Posterior vena cava (tissue), 2 donors: ENCODE data around the gene PAQR7. TPM values are rescaled to one million over a fixed set of nuclear protein-coding genes. Genes with fewer than 3 reads are reported as not detected.

Experiments used
- DNase-seq: peaks from one replicate; pipeline ENCODE4 v3.0.0-alpha.2; 2020; ENCODE audit warnings: low spot score
- intact Hi-C, 2 donors: fragments of 100-400 bp; cut with DNase I; formaldehyde crosslinking; loops; one replicate each; pipeline versions ENCODE4 v1.14.1 to v1.14.2; 2022 to 2023
- total RNA-seq, 2 donors: library from RNA; stranded (reverse); fragmentation: NEBNext Ultra II Directional; extraction: Animal tissue kit (Norgen Biotek cat#: 25700); gene quantifications; one replicate each; pipeline ENCODE4 v1.2.1, GENCODE V29; 2021
- donor health status: DM: yes; HTN: yes; CAD: no.
- donor health status: DM: yes; HTN: yes; CAD: no.

Gene PAQR7
- total RNA-seq, 2 donors from 2014 or later = 5.9 to 7.1 TPM

GRCh38 chr1:25880518-25880917 lies 5.0 kb upstream of the PAQR7 start:
- DNase-seq = peak; percentile 25
- intact Hi-C loops = loop anchor here in 1 of 2 donors (5.0 kb wide), 1 partner anchor 1798 kb away; no protein-coding TSS in a partner anchor

- peak; percentile 68 for DNase-seq
- intact Hi-C loops = loop anchor here in 1 of 2 donors (5.0 kb wide), 1 partner anchor 1797 kb away; no protein-coding TSS in a partner anchor
These were observed 4.2 kb upstream of the PAQR7 start for GRCh38 chr1:25879675-25880074.

- intact Hi-C loops = no loop called here
These were observed 3.2 kb upstream of the PAQR7 start for GRCh38 chr1:25878690-25879089.

DNA sequence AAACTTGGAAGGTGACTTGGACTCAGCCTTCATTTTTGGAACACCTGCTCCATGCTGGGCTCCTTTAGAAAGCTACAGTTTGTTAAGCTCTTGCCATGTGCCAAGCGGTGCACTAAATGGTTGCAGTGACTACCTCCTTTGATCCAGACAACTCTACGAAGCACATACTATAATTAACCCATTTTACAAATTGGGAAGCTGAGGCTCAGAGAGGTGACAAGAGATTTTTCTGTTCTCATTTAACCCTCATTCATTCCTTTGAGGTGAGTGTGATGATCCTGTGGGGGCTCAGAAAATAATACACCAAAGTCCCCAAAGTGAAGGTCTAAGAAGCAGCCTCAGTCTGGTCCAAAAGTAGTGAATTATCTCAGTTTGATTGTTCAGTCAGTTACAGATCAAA lies 1.6 kb upstream of the PAQR7 start:
- intact Hi-C loops = no loop called here
- DNase-seq = no peak

More at GRCh38 chr1:25878690-25879089, 3.2 kb upstream of the PAQR7 start:
- peak; percentile 11 for DNase-seq

DNA sequence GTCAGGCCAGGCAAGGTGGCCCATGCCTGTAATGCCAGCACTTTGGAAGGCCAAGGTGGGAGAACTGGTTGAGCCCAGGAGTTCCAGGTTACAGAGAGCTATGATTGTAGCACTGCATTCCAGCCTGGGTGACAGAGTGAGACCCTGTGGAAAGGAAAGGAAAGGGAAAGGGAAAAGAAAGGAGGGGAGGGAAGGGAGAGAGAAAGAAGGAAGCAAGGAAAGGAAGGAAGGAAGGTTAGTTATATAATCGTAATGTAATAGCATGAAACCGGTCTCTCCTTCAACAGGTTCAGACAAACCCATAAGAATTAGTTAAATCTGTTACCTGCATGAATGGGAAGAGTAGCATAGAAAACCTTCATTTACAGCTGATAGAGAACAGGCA lies 1.2 kb upstream of the PAQR7 start:
- intact Hi-C loops = no loop called here
- DNase-seq = no peak

GRCh38 chr1:25875856-25876692 lies 566 bp upstream of the PAQR7 start:
- DNase-seq = peak; percentile 89
- intact Hi-C loops = no loop called here

DNA sequence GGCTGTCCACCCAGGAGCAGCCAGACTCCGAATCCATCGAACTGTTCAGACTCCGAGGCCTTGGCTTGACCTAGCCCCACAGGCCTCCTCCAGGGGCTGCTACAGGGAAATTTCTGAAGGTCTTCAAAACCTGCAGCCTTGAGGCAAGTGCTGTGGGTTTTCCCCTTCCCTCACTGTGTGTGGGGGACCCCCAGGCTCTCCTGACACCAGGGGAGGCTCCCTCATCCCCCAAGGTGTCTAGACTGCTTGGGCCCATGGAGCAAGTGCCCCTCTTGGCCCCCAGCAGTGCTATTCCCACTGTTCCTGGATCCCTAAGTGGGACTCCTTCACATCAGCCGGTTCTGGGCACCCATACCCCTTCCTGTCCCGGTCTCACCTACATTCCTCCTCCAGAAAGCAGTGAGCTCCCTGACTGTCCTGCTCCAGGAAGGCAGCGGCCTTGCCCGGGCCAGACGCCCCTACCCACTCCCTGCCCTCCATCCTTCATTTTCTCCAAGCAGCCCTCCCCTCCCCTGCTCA lies 814 bp downstream of the PAQR7 start:
- intact Hi-C loops = no loop called here
- peak; percentile 66 for DNase-seq

DNA sequence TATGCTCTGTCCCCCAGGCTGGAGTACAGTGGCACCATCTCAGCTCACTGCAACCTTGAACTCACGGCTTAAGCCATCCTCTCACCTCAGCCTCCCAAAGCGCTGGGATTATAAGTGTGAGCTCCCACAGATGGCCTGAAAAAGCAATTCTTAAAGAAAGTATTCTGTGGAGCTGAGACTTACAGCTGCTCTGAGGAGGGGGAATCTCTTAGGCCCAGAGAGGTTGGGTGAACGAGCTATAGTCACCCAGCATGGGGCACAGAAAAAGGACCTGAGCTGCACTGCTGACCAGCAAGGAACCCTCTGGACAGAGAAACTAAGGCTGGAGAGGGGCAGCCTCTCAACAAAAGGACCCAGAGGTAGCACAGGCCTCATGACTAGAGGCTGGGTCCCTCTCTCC lies 1.3 kb downstream of the PAQR7 start:
- DNase-seq = no peak
- intact Hi-C loops = no loop called here

- intact Hi-C loops = no loop called here
These were observed 2.4 kb downstream of the PAQR7 start for GRCh38 chr1:25873120-25873519.

GRCh38 chr1:25872713-25873112 lies 2.8 kb downstream of the PAQR7 start:
- intact Hi-C loops = no loop called here
- no peak for DNase-seq

More at GRCh38 chr1:25873120-25873519, 2.4 kb downstream of the PAQR7 start:
- peak; percentile 37 for DNase-seq

DNA sequence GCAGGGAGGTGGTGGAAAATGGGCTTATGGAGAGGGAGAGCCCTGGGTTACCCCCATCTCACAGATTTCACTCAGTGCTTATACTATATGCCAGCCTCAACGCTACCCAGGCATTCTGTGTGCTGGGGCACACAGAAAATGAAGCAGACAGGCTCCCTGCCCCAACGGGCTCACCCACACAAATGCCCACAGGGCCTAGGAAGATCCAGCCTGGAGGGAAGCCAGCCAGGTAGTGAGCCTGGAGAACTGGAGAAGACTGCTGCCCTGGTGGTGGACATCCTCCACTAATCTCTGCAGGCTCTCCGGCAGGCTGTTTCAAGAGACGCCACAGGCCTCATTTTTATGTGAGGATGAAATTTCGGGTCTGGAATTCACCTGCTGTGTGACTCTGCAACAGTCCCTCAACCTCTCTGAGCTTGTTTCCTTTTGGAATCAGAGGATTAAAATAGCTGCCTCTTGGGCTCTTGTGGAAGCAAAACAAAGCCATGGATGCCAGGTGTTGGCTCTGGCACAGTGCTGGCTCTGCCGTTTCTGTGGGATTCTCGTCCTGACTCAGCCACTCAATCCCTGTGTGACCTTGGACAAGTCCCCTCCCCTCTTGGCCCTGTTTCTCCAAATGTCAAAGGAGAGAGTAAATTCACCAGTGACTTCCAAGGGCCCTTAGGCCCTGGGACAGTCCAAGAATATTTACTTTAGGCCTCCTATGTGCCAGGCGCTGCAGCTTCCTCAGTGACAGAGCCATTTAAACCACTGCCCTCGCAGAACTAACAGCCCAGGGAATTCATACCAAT lies 3.6 kb downstream of the PAQR7 start:
- intact Hi-C loops = no loop called here
- DNase-seq = no peak

GRCh38 chr1:25871086-25871703 lies 4.3 kb downstream of the PAQR7 start:
- intact Hi-C loops = no loop called here
- no peak for DNase-seq

GRCh38 chr1:25870614-25871013 lies 4.9 kb downstream of the PAQR7 start:
- DNase-seq = no peak
- intact Hi-C loops = no loop called here

DNA sequence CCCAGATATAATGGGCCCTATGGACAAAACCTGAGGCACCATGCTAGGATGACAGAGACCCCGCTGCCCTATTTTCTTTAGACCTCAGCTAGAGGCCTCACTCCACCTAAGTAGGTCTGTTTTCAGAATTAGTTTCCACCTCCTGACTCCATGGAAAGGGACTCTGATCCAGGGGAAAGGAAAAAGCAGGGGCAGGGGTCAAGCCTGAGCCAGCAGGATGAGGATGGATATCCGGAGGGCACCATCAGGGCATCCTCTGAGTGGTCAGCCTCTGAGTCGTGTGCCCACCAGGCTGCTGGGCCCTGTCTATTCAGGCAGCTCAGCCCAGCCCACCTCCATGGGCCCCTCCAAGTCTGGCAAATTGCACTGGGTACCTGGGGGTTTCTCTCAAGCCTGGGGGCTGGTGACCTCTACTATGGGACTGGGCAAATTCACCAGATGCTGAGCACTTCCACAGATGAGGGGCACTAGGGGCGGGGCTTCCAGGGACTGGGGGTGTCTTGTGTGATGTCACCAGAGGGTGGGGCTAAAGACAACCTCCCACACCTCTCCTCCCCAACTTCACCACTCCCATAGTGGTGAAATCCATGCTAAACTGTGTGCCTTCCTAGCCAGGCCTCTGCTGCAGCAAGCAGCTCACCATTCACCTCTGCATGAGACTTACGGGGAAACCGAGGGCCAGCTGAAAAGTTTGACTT lies 5.5 kb downstream of the PAQR7 start:
- intact Hi-C loops = no loop called here
- DNase-seq = no peak

DNA sequence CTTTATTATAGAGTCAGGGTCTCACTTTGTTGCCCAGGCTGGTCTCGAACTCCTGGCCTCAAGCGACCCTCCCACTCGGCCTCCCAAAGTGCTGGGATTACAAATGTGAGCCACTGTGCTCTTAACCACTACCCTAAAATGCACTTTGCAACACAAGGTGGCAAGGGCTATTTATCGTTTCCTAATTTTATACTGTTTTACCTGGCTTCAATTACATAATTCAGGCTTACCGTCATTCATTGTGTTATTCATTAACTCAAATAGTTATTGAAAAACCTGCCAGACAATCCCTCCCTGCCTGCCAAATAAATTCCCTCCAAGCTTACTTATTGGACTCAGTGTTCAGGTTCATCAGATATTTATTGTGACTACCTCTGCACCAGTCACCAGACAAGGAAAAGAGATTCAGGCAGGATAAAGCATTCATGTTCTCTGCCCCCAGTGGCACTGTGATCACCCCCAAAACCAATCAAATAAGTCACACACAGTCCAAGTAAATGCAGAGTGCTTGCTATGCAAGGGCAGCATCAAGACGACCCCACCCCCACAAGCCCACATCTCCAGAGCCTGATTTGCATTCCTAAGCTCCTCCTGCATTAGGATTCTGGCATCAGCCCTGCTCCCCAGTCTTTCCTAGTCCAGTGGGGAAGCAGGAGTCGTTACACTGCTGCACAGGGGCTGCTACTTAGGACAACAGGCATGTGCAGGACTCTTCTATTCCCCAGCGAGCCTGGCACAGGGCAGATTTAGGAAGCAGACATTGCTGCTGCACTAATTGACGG lies 8.1 kb downstream of the PAQR7 start:
- intact Hi-C loops = no loop called here
- no peak for DNase-seq

DNA sequence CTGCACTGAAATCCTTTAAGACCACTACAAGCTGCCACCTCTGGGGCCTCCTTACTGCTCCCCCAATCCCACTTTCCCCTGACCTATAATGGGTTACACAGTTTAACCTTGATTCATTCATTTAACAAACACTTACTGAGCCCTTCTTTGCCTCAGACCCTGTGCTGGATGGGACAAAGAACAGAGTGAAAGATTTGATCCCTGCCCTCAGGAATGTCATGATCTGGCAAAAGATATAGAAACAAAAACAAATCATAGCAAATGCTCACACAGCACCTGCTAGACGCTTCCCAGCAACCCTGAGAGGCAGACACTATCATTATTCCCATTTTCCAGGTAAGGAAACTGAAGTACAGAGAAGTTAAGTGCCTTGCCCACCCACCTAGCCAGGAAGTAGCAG lies 9.2 kb downstream of the PAQR7 start:
- intact Hi-C loops = no loop called here
- no peak for DNase-seq

DNA sequence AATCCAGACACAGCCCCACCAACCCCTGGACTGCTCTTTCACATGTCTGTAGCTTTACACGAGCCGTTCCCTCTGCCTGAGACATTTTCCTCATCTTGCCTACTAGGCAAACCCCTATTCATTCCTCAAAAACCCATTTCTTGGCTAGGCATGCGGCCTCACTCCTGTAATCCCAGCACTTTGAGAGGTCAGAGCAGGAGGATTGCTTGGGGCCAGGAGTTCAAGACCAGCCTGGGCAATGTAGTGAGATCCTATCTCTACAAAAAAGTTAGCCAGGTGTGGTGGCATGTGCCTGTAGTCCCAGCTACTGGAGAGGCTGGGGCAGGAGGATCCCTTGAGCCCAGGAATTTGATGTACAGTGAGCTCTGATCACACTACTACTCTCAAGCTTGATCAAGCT lies 11.1 kb downstream of the PAQR7 start:
- no peak for DNase-seq
- intact Hi-C loops = no loop called here

DNA sequence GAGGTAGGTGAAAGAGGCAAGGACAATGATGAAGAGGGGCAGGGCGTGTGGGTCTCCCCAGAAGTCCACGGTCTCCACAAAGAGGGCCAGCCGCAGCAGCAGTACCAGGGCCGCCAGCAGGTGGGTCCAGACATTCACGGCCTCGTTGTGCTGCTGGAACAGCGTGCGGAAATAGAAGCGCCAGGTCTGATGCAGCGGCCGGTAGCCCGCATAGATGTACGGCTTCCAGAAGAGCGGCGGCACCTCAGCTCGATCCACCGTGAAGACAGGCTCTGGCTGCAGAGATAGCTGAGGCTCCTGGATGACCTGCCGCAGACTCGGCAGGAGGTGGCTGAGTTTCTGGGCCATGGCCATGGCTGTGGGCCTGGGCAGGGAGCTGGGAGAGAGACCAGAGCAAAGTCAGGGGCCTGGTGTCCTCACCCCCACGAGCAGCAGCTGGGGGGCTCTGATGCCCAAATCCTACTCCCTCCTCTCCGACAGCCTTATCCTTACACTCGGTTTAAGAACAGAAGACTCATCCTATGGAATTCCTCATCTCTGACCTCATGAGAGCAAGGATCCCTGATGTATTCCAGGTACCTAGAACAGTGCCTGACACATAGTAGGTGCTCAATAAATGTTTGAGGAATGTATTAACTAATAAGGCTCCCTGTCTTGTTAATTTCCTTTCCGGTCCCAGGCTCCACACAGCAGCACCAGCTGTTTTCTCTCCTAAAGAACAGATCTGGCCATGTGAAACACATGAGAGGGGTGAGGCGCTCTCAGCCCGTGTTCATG lies 11.8 kb downstream of the PAQR7 start:
- intact Hi-C loops = no loop called here
- no peak for DNase-seq
